Fibroblast of mammary gland (primary cell): ENCODE measurements around the gene EHMT1.

Experiments
- DNase-seq: peaks from one replicate; pipeline ENCODE4 v3.0.0-alpha.2; 2010; ENCODE audit warnings: low read depth
- H3K4me3 ChIP-seq: 2 replicates; pipeline ENCODE4 v1.5.1; 2011; ENCODE audit warnings: low read depth, mild to moderate bottlenecking, low read length, moderate library complexity; ENCODE audit not compliant: control insufficient read depth
- TF ChIP-seq, protein P1 (sequence below): conservative IDR thresholded peaks from 2 replicates; pipeline ENCODE4 v1.5.1; 2011; ENCODE audit warnings: low read depth, low read length, inconsistent platforms; ENCODE audit not compliant: control insufficient read depth, insufficient read depth

Gene EHMT1

GRCh38 chr9:137745541-137745991 lies 126.8 kb downstream of the EHMT1 start:
- TF ChIP-seq, protein P1, sequence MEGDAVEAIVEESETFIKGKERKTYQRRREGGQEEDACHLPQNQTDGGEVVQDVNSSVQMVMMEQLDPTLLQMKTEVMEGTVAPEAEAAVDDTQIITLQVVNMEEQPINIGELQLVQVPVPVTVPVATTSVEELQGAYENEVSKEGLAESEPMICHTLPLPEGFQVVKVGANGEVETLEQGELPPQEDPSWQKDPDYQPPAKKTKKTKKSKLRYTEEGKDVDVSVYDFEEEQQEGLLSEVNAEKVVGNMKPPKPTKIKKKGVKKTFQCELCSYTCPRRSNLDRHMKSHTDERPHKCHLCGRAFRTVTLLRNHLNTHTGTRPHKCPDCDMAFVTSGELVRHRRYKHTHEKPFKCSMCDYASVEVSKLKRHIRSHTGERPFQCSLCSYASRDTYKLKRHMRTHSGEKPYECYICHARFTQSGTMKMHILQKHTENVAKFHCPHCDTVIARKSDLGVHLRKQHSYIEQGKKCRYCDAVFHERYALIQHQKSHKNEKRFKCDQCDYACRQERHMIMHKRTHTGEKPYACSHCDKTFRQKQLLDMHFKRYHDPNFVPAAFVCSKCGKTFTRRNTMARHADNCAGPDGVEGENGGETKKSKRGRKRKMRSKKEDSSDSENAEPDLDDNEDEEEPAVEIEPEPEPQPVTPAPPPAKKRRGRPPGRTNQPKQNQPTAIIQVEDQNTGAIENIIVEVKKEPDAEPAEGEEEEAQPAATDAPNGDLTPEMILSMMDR: no peak
- no peak overlapping the region for H3K4me3 ChIP-seq
- no peak for DNase-seq

DNA sequence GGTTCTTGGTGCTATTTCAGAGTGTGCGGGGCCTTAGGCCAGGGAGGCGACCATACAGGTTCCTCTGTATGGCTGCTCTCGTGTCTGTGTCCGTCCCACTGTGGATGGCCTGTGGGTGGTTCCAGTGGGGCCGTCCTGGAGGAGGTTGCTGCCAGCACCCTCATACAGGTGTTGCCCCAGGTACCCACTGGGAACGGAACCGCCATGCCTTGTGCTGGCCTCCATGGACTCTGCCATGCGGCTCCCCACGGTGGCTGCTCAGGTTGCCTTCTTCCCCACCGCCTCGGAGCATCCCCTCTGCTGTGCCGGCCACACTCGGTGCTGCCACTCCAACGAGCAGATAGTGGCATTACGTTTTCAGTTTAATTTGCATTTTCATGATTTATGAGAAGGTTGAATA lies 129.5 kb downstream of the EHMT1 start:
- H3K4me3 ChIP-seq: no peak overlapping the region
- TF ChIP-seq, protein P1: no peak
- no peak for DNase-seq

DNA sequence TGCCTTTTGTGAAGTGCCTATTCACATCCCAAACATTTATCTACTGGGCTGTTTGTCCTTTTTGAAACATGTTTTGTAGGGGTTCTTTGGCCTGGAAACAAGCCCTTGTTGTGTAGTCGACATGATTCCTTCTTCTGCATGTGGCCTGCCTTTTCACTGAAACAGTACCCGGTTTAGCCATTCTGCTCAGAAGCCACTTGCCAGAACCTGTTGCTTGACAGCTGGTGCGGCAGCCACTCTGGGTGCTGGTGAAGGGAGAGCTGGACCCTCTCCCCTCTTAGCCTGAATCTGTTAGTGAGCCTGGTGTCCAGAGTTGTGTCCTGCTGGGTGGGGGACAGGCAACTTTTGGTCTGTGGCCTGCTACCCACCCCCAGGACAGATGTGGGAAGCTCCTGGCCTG lies 129.9 kb downstream of the EHMT1 start:
- no peak overlapping the region for H3K4me3 ChIP-seq
- no peak for DNase-seq
- TF ChIP-seq, protein P1: no peak

GRCh38 chr9:137749511-137749910 lies 130.7 kb downstream of the EHMT1 start:
- TF ChIP-seq, protein P1: no peak
- no peak overlapping the region for H3K4me3 ChIP-seq
- DNase-seq: no peak

GRCh38 chr9:137750007-137750406 lies 131.2 kb downstream of the EHMT1 start:
- DNase-seq: no peak
- H3K4me3 ChIP-seq: no peak overlapping the region
- TF ChIP-seq, protein P1: no peak

- no peak overlapping the region for H3K4me3 ChIP-seq
- DNase-seq: no peak
- TF ChIP-seq, protein P1: no peak
Observed at GRCh38 chr9:137750566-137750965, 131.8 kb downstream of the EHMT1 start.

DNA sequence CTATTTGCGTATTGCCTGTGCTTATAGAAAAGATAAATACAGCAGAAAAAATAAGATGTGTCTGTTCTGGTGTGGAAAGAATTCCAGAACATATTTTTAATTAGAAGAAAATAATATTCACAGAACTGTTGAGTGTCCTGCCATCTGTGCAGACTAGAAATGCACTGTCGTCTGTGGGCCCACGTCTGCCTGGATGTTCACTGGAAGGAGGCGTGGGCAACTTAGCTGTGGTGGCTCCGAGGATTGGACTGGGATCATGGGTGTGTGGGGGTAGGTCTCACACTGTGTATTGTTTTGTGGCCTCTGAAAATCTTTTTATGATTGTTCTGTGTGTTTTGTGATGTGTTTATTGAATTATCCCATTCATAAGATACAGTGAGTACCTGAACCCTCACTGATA lies 132.8 kb downstream of the EHMT1 start:
- TF ChIP-seq, protein P1: no peak
- no peak overlapping the region for H3K4me3 ChIP-seq
- no peak for DNase-seq
